Karpas-422 (cell line): ENCODE results near the gene TRAPPC2L. TPM values are rescaled to one million over a fixed set of nuclear protein-coding genes. Genes with fewer than 3 reads are reported as not detected.

Experiments
- DNase-seq: peaks from one replicate; pipeline ENCODE4 v3.0.0-alpha.2; 2015
- H2AFZ ChIP-seq: fragments of 200-600 bp; sonication (generic); 2 replicates; pipeline ENCODE4 v1.6.1; 2014; ENCODE audit warnings: antibody characterized with exemption, low read length, mixed read lengths
- H3K27ac ChIP-seq: fragments of 200-600 bp; sonication (generic); 2 replicates; pipeline ENCODE4 v1.5.1; 2014; ENCODE audit warnings: mild to moderate bottlenecking, low read length, moderate library complexity
- H3K27me3 ChIP-seq: fragments of 200-600 bp; sonication (generic); 2 replicates; pipeline ENCODE4 v1.6.1; 2014; ENCODE audit warnings: low read length, mixed read lengths
- H3K36me3 ChIP-seq: fragments of 200-600 bp; sonication (generic); 2 replicates; pipeline ENCODE4 v1.6.1; 2014; ENCODE audit warnings: low read length, mixed read lengths; ENCODE audit not compliant: insufficient read depth
- H3K4me1 ChIP-seq: fragments of 200-600 bp; sonication (generic); 2 replicates; pipeline ENCODE4 v1.6.1; 2014; ENCODE audit warnings: mild to moderate bottlenecking, low read length, mixed read lengths
- H3K4me2 ChIP-seq: fragments of 200-600 bp; sonication (generic); 2 replicates; pipeline ENCODE4 v1.6.1; 2014; ENCODE audit warnings: low read length, low read depth, mild to moderate bottlenecking; ENCODE audit not compliant: poor library complexity, severe bottlenecking
- H3K4me3 ChIP-seq: fragments of 200-600 bp; sonication (generic); 2 replicates; pipeline ENCODE4 v1.5.1; 2014; ENCODE audit warnings: mild to moderate bottlenecking, antibody characterized with exemption, low read length, mixed read lengths
- H3K79me2 ChIP-seq: fragments of 200-600 bp; sonication (generic); 2 replicates; pipeline ENCODE4 v1.6.1; 2014; ENCODE audit warnings: mild to moderate bottlenecking, low read length, mixed read lengths
- H3K9ac ChIP-seq: fragments of 200-600 bp; sonication (generic); 2 replicates; pipeline ENCODE4 v1.6.0; 2014; ENCODE audit warnings: low read length
- H3K9me2 ChIP-seq: fragments of 200-600 bp; sonication (generic), shearing (Covaris generic); replicated peaks from 2 replicates; pipeline ENCODE4 v1.6.0; 2014; ENCODE audit warnings: mild to moderate bottlenecking, low read length, moderate library complexity; ENCODE audit not compliant: insufficient read depth
- H3K9me3 ChIP-seq: fragments of 300-700, 200-600 bp; sonication (generic); 2 replicates; pipeline ENCODE4 v1.6.1; 2014; ENCODE audit warnings: low read length, mixed read lengths
- H4K20me1 ChIP-seq: fragments of 200-600 bp; sonication (generic); 2 replicates; pipeline ENCODE4 v1.6.1; 2014; ENCODE audit warnings: mild to moderate bottlenecking, antibody characterized with exemption, low read length, low read depth; ENCODE audit not compliant: insufficient read depth
- total RNA-seq: library from RNA; depleted of rRNA; stranded (reverse); fragments of >200 nt; shearing (Covaris generic); gene quantifications from 2 replicates; pipeline ENCODE4 v1.2.3, GENCODE V29; 2014; ENCODE audit warnings: low replicate concordance

Gene TRAPPC2L
- total RNA-seq, 1 experiment from 2014 or later = 84.6 TPM

- Histone ChIP-seq H3K79me2 (peaks cover 17% of the 10 kb centered on the region), H3K27ac (peak overlapping the region; percentile 79), H3K9me2 (no peaks in the 10 kb centered on the region), H3K27me3 (no peaks in the 10 kb centered on the region), H2AFZ (no peak overlapping the region), H3K4me1 (peaks cover 26% of the 10 kb centered on the region), H4K20me1 (peaks cover 27% of the 10 kb centered on the region; the same call in 1 of the 2 replicates), H3K4me3 (peak overlapping the region; percentile 88), H3K9me3 (peaks cover 3% of the 10 kb centered on the region), H3K4me2 (peak overlapping the region; percentile 79), H3K36me3 (peaks cover 19% of the 10 kb centered on the region; the same call in 1 of the 2 replicates), H3K9ac (peak overlapping the region; percentile 88)
- DNase-seq = peak; percentile 96
Measured at GRCh38 chr16:88810912-88811768, 45.8 kb upstream of the TRAPPC2L start.

- Histone ChIP-seq H3K36me3 (peaks cover 15% of the 10 kb centered on the region; the same call in 1 of the 2 replicates), H4K20me1 (peaks cover 27% of the 10 kb centered on the region; the same call in 1 of the 2 replicates), H3K79me2 (peaks cover 17% of the 10 kb centered on the region), H3K4me3 (peak within 1 kb of the TSS; percentile 88), H3K9me3 (peaks cover 3% of the 10 kb centered on the region), H3K27ac (peak within 1 kb of the TSS; percentile 79), H3K4me2 (peak within 1 kb of the TSS; percentile 79), H3K4me1 (peaks cover 26% of the 10 kb centered on the region), H3K9ac (peak within 1 kb of the TSS; percentile 88), H3K9me2 (no peaks in the 10 kb centered on the region), H3K27me3 (no peaks in the 10 kb centered on the region), H2AFZ (no peak within 1 kb of the TSS)
- peak; percentile 96 for DNase-seq
Measured at GRCh38 chr16:88811769-88812512, 45.0 kb upstream of the TRAPPC2L start, which contains the start of gene APRT. Gene APRT, minus strand, starts transcription at chr16:88811928. Its CDS starts 29 bp downstream, at chr16:88811899.

GRCh38 chr16:88812513-88813268, 44.2 kb upstream of the TRAPPC2L start:
- H3K79me2 ChIP-seq = peaks cover 17% of the 10 kb centered on the region
- H3K27ac ChIP-seq = no peak overlapping the region
- H3K27me3 ChIP-seq = no peaks in the 10 kb centered on the region
- peaks cover 27% of the 10 kb centered on the region; the same call in 1 of the 2 replicates for H4K20me1 ChIP-seq
- no peak overlapping the region for H2AFZ ChIP-seq
- H3K36me3 ChIP-seq = peaks cover 15% of the 10 kb centered on the region; the same call in 1 of the 2 replicates
- H3K9me2 ChIP-seq = no peaks in the 10 kb centered on the region
- peaks cover 26% of the 10 kb centered on the region for H3K4me1 ChIP-seq
- peak overlapping the region; percentile 88; the same call in 1 of the 2 replicates for H3K4me3 ChIP-seq
- H3K9ac ChIP-seq = no peak overlapping the region
- no peak overlapping the region for H3K4me2 ChIP-seq
- H3K9me3 ChIP-seq = peaks cover 3% of the 10 kb centered on the region
- DNase-seq = peak; percentile 41

GRCh38 chr16:88813269-88814143, 43.4 kb upstream of the TRAPPC2L start:
- no peaks in the 10 kb centered on the region for H3K27me3 ChIP-seq
- H4K20me1 ChIP-seq = peaks cover 27% of the 10 kb centered on the region; the same call in 1 of the 2 replicates
- no peak overlapping the region for H2AFZ ChIP-seq
- H3K9me2 ChIP-seq = no peaks in the 10 kb centered on the region
- peaks cover 3% of the 10 kb centered on the region for H3K9me3 ChIP-seq
- H3K79me2 ChIP-seq = peaks cover 17% of the 10 kb centered on the region
- no peak overlapping the region for H3K4me3 ChIP-seq
- H3K4me1 ChIP-seq = peaks cover 26% of the 10 kb centered on the region
- H3K27ac ChIP-seq = no peak overlapping the region
- peaks cover 15% of the 10 kb centered on the region; the same call in 1 of the 2 replicates for H3K36me3 ChIP-seq
- H3K9ac ChIP-seq = no peak overlapping the region
- DNase-seq = peak; percentile 59
- no peak overlapping the region for H3K4me2 ChIP-seq

GRCh38 chr16:88814144-88814502, 42.8 kb upstream of the TRAPPC2L start:
- H3K9ac ChIP-seq = no peak overlapping the region
- H3K9me3 ChIP-seq = peaks cover 3% of the 10 kb centered on the region
- H3K4me1 ChIP-seq = peaks cover 25% of the 10 kb centered on the region
- no peak overlapping the region for H3K4me3 ChIP-seq
- no peak overlapping the region for H3K27ac ChIP-seq
- H2AFZ ChIP-seq = no peak overlapping the region
- DNase-seq = peak; percentile 41
- peaks cover 12% of the 10 kb centered on the region; the same call in 1 of the 2 replicates for H3K36me3 ChIP-seq
- no peak overlapping the region for H3K4me2 ChIP-seq
- no peaks in the 10 kb centered on the region for H3K27me3 ChIP-seq
- peaks cover 27% of the 10 kb centered on the region; the same call in 1 of the 2 replicates for H4K20me1 ChIP-seq
- H3K79me2 ChIP-seq = peaks cover 17% of the 10 kb centered on the region
- no peaks in the 10 kb centered on the region for H3K9me2 ChIP-seq

GRCh38 chr16:88815227-88815626, 41.7 kb upstream of the TRAPPC2L start:
- H4K20me1 ChIP-seq = peaks cover 19% of the 10 kb centered on the region; the same call in 1 of the 2 replicates
- H3K27ac ChIP-seq = no peak overlapping the region
- H3K9ac ChIP-seq = no peak overlapping the region

More at GRCh38 chr16:88815227-88815626, 41.7 kb upstream of the TRAPPC2L start:
- H3K36me3 ChIP-seq = peaks cover 2% of the 10 kb centered on the region; the same call in 1 of the 2 replicates
- H3K9me2 ChIP-seq = no peaks in the 10 kb centered on the region
- no peaks in the 10 kb centered on the region for H3K27me3 ChIP-seq
- H3K4me2 ChIP-seq = no peak overlapping the region
- peak; percentile 36 for DNase-seq
- peaks cover 3% of the 10 kb centered on the region for H3K9me3 ChIP-seq
- peaks cover 14% of the 10 kb centered on the region for H3K4me1 ChIP-seq
- H3K4me3 ChIP-seq = no peak overlapping the region
- peaks cover 9% of the 10 kb centered on the region for H3K79me2 ChIP-seq
- no peak overlapping the region for H2AFZ ChIP-seq
